ENCODE measurements around the gene SORL1.

SORL1 gene

GRCh38 chr11:121426476-121427399, 25.4 kb upstream of the SORL1 start:
- peak in 1 of 2 experiments; percentile 55 for DNase-seq (ENCODE audit: low read depth in 2 of 2)

DNA sequence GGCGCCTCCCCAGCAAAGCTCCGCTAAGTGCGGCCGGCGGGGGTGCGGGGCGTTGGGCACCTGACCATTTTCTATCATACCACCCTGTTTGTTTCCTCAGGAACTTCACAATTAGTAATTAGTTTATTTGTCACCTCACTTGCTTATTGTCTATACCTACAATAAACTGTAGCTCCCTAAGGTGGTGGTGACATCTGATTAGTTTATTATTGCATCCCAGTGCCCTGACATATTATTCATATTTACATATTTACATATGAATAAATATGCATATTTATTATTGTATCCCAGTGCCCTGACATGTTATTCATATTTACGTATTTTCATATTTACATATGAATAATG, 24.7 kb upstream of the SORL1 start:
- no peak for DNase-seq (ENCODE audit: low read depth in 2 of 2)

DNA sequence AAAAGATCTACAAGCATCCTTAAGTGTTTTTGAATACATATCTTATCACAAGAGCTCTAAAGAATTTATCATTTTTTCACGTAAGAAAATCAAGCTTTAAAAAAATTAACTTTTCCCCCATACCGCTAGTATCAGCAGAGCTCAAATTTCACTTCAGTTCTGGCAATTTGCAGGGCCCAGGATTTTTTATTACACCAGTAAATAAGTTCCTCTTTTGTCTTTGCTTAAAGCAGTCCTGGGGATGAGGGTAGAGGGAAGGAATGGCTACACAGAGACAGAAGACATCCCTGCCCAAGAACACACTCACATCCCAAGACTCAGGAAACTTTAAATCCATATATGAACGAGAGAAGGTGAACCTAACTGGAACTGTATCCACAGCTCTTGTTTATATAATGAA, 22.6 kb upstream of the SORL1 start:
- no peak for DNase-seq (ENCODE audit: low read depth in 2 of 2)

- no peak for DNase-seq (ENCODE audit: low read depth in 2 of 2)
These were observed 20.1 kb upstream of the SORL1 start for GRCh38 chr11:121431820-121432526.

DNA sequence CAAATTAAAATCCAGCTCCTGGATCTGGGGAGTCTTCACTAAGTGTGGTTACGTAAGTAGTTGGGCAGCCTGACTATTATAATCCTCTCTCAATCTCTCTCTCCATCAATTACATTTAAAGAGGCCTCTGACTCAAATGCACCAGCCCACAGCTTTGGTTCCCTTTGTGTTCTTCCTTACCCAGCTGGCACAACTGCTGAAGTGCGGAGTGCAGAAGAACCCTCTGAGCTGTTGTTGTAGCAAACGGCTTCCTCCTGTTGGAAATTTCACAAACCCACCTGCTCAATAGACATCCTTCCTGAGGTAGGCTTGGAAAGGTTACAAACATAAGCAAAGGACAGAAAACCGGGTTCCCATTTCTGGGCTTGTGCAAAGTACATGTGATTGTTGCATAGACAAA, 17.0 kb upstream of the SORL1 start:
- DNase-seq (ENCODE audit: low read depth in 2 of 2): no peak

DNA sequence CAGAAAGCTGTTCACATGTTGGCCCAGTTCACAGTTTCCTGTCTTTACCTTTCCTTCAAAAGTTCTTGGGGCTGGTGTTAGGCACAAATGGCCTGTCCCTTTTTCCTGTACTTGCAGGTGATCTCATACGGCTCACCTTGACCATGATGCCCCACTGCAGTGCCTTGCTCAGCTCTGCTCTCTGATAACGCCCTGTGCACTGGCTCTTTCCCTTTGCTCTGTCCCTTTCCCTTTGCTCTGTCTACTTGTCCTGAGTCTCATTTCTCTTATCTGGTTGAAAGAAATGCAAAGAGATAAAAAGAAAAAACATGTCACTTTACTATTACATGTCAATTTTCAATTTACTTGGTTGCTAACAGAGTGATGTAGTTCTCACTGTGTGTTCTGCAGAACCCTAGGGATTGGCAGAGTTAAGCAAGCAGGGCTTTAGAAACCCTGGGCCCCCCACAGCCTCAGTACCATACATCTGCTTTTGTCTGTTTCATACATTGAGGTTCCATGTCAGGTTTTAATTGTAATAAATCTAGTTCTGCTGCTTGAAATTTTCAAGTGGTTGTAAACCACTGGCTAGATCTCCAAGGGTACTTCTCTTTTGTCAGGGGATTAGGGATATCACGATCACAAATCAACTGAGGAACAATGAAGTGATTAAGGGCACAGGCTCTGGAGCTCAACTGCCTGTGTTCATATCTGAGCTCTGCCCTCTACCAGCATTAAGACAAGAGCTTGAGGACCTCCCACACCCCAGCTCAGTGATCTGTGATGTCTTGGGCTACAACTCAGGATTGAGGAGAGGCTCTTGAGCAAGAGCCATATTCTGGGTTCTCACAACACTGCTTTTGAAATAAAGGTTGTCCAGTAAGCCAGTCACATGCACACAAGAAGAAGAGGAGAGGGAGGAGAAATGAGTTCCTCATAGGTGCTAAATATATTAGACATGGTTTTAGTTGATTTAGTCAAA, 16.3 kb upstream of the SORL1 start:
- no peak for DNase-seq (ENCODE audit: low read depth in 2 of 2)

DNA sequence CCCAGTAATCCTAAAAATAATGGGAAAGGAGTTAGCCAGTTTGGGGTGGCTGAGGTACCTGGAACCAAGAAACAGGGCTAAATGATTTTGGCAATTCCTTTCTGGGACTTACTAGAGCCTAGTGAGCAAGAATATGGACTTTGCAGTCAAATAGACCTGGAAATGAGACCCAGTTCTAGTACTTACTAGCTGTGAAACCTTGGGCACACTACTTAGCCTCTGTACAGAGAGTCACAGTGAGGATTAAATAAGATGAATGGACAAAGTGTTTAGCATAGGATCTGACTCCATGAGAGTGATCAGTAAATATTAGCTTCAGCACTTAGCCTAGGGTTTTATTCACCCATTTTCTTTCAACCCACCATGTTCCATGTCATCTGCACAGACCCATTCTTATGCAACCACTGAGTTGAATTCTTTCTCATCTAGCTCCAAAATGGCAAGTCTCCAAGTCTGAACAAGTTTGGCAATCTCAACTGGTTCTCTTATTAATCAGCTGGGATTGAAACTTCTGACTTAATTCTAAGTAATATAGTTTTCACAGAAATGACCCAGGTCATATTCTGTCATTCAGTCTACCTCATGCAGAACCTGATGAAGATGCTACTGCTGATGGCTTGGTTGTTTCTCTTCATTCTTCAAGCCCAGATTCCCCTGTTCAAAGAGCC, 15.0 kb upstream of the SORL1 start:
- DNase-seq (ENCODE audit: low read depth in 2 of 2): no peak

- no peak for DNase-seq (ENCODE audit: low read depth in 2 of 2)
These were observed 14.4 kb upstream of the SORL1 start for GRCh38 chr11:121437686-121438078.

DNA sequence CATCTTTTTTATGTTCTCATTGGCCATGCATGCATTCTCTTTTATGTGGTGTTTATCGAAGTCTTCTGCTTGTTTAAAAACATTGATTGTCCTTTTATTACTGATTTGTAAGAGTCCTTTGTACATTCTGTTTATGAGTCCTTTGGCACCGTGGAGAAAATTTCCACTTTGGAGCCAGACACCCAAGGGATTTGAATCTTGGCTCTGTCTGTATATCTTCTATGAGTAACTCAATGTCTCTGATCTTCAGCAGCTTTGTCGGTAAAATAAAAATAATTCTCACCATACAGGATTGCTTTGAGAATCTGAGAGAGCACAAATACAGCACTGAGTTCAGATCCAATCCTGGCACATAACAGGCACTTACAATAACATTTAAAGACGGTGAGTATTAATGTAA, 12.8 kb upstream of the SORL1 start:
- DNase-seq (ENCODE audit: low read depth in 2 of 2): no peak

DNA sequence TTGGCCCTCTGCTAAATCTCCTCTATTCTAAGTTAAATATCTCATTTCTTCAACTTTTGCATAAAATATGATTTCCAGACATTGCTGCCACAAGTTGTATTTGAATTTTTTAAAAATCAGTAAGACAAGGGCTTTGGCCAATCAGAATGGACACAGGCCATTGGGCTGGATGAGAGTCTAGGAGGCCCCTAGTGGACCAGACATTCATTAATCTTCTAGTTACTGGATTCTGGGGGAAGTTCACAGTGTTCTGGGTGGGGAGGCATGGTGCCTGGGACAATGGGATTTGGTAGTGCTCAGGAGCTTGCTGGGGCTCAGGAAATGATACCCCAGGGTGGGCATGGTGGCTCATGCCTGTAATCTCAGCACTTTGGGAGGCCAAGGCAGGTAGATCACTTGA, 12.4 kb upstream of the SORL1 start:
- no peak for DNase-seq (ENCODE audit: low read depth in 2 of 2)

- no peak for DNase-seq (ENCODE audit: low read depth in 2 of 2)
These were observed 10.6 kb upstream of the SORL1 start for GRCh38 chr11:121441521-121441920.

GRCh38 chr11:121443688-121444275, 8.3 kb upstream of the SORL1 start:
- DNase-seq (ENCODE audit: low read depth in 2 of 2): no peak

GRCh38 chr11:121444526-121444925, 7.6 kb upstream of the SORL1 start:
- DNase-seq (ENCODE audit: low read depth in 2 of 2): no peak

DNA sequence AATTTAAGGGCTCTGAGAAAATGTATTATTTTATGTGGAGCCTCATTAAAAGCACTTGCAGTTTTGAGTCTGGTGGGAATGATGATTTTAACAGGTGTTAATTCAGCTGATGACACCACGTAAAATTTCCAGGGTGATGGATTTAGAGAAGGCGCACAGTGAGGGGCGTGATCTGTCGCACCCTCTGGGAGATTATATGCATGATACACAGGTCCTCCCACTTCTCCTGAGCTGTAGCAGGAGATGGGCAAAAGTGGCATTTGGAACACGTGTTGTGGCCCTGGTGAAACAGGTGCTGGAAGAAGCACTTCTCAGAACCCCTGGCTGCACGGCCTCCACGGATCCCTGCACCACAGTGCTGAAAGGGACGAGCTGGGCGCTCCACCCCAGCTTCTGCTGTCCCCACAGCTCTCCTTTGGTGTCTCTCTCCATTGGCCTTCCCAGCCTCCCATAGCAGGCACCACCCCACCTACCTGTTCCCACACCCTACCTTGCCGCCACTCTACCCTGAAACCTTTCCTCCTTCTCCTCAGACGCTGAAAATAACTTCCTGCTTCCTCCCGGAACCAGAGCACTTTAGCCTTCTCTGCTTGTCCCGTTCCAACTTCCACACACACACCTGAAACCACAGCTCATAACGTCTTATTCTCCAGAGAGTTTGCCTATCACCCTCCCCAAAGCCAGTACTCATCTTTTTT, 6.9 kb upstream of the SORL1 start:
- DNase-seq (ENCODE audit: low read depth in 2 of 2): no peak

DNA sequence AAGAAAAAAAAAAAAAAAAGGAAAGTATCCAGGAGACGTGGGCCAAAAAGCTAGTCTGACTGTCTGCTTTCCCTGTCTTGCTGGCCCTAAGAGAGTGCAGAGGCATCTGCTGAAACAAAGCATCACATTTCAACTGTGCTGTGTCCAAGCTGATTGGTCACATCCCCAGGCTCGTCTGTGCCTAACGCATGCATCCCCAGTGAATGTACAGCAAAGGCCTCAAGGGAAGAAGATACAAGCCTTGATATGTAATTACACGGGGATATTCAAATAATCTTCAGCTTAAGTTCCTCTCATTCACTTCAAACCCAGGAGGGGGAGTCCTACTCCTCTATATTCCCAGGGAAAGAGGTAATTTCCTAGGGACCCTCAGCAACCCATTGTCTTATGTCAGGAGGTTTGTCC, 5.4 kb upstream of the SORL1 start:
- no peak for DNase-seq (ENCODE audit: low read depth in 2 of 2)

DNA sequence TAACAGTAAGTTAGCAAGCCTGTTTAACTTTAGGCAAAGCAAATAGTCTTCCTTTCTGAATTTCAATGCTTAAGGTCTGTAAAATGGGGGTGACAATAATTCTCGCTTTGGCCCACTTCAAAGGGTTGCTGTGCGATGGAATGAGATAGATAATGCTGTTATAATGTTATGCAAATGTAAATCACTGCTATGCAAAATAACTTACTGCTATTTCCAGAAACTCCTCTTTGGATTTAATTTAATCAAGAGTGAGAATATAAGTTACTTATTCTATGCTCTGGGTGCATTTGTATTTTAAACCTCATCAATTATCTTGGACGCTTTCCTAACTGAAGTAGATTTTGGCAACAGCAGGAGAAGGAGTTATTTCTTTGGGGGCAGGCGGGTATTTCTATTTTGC, 4.1 kb upstream of the SORL1 start:
- DNase-seq (ENCODE audit: low read depth in 2 of 2): no peak

DNA sequence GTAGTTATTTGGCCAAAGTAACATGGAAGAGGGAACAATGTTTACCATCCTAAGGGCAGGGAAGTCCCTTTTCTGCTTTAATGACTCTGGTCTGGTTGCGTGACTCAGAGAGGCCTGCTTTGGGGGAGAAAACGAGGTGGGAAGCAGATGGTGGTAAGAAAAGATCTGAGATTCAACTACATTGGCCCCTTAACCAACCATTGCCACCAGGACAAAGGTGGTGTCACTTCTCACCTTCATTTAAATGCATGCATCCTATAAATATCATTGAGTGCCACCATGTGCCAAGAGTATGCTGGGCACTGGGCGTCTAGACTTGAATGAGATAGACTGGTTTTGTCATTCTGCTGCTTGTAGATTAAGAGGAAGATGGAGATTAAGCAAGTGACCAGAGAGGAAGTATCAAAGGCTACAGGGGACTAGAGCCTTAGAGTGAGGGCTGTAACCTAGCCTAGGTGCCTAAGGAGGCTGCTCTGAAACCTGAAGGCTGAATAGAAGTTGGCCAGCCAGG, 3.6 kb upstream of the SORL1 start:
- no peak for DNase-seq (ENCODE audit: low read depth in 2 of 2)

- no peak for DNase-seq (ENCODE audit: low read depth in 2 of 2)
These were observed 3.0 kb upstream of the SORL1 start for GRCh38 chr11:121449123-121449522.

DNA sequence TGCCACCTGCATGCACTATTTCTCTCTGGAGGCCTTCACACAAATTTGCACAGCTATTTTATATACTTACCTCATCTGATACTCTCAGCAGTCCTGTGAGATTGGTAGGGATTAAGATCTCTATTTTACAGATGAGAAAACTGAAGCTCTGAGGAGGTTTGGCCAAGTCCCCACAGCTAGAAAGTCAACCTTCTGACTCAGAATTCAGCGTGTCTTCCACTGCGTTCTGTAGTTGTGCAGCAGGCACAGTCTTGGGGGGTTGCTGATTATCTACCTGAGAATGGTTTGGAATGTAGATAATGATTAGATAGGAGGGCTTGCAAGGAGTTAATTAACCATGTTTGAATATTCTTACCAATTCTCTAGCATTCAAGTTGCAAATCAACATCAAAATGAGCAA, 2.5 kb upstream of the SORL1 start:
- no peak for DNase-seq (ENCODE audit: low read depth in 2 of 2)

GRCh38 chr11:121450401-121450800, 1.7 kb upstream of the SORL1 start:
- DNase-seq (ENCODE audit: low read depth in 2 of 2): no peak
